ENCODE results near the gene GALNT17.

GRCh38 chr7:71706597-71706975, 574.6 kb downstream of the GALNT17 start:
- TF ChIP-seq POLR2A (IDR thresholded peaks at IDR 0.05), result no peak
- no peak for TF ChIP-seq CTCF (IDR thresholded peaks at IDR 0.05)
- no peak for TF ChIP-seq POLR2AphosphoS5 (IDR thresholded peaks at IDR 0.05)

Measured in breast epithelium (tissue), 3 donors.